Measurements from ENCODE around the gene RPUSD1.
"Not testable (repeated sequence)": the region's sequence is repeated elsewhere in the genome, so short reads cannot be mapped to it uniquely, and the experiment has no call there.

RPUSD1 gene, protein sequence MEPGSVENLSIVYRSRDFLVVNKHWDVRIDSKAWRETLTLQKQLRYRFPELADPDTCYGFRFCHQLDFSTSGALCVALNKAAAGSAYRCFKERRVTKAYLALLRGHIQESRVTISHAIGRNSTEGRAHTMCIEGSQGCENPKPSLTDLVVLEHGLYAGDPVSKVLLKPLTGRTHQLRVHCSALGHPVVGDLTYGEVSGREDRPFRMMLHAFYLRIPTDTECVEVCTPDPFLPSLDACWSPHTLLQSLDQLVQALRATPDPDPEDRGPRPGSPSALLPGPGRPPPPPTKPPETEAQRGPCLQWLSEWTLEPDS

DNA sequence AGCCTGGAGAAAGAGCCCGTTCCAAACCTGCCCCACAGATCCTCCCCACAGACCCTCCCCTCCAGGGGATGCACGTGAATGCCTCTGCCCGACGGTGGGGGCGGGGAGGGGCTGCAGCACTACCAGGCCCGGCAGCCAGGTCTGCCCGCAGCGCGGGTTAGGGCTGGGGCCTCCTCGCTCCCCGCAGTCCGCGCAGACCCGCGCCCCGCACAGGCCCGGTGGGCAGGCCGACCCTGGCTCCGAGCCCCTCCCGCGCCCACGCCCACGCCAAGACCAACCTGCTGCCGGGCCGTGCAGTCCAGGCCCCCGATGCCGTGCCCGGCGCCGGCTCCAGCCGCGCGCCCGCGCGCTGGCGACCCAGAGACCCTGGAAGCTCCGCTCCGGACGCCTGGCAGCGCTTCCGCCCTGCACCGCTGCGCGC lies at the start of gene RPUSD1:
Gene RPUSD1 (minus strand): TSS at position 404 of the 421 bp plus-strand sequence. CDS start 644 bp downstream, outside the sequence.
- DNase-seq: no peak

DNA sequence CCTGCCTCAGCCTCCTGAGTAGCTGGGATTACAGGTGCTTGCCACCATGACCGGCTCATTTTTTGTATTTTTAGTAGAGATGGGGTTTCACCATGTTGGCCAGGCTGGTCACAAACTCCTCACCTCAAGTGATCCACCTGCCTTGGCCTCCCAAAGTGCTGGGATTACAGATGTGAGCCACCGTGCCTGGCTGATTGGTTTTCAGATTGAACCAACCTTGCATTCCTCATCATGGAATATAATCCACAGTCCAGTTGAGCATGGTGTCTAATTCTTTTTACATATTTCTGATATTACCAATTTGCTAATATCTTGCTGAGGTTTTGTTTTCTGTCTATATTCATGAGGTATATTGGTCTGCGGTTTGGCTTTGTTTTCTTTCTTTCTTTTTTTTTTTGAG lies 48.6 kb upstream of the RPUSD1 start:
- not testable (repeated sequence) for DNase-seq

DNA sequence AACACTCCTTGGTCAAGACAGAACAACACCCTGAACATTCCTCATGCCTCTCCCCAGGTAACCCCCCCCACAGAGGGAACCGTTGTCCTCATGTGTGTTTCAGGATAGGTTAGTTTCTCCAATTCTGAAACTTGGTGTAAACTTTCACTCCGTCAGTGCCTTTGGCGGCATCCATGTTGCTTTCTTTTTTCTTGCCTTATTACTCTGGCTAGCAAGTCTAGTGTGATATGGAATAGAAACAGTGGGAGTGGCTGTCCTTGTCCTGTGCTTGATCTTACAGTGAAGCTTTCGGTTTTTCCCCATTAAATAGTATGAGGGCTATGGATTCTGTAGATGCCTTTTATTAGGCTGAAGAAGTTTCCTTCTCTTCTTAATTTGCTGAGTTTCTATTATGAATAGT lies 48.0 kb upstream of the RPUSD1 start:
- DNase-seq: no peak

DNA sequence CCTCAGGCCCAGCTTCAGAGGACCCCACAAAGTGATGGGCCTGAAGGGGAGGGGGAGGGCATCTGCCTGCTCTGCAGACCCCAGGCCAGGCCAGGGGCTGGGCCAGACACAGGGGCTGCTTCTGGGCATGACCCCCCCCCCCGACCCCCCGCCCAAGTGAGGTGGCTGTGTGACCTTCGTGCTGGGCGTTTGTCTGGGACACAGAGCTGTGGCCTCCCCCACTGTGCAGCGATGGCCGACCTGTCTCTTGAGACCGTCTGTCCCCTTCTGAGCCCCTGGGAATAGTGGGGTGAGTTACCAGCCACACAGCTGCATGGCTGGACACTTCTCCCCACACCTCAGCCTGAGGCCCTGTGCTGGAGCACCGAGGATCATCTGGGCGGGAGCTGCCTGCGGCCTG lies 47.2 kb upstream of the RPUSD1 start:
- DNase-seq: no peak

DNA sequence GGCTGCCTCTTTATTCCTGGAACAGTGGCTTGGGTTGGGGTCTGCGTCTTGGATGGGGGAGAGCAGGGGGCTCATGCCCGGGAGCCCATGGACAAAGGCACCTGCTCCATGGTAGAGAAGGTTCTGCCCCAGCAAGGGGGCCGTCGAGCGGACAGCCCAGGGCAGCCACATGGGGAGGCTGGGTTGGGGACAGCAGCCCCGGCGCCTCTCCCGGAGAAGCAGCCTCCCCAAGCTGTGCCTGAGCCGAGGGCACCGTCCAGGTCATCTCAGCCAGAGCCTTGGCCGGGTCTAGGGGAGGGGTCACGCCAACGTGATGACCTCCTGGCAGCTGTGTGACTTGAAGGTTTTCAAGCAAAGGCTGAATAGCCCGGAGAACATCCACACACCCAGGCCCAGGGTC lies 45.2 kb upstream of the RPUSD1 start:
- DNase-seq: no peak

DNA sequence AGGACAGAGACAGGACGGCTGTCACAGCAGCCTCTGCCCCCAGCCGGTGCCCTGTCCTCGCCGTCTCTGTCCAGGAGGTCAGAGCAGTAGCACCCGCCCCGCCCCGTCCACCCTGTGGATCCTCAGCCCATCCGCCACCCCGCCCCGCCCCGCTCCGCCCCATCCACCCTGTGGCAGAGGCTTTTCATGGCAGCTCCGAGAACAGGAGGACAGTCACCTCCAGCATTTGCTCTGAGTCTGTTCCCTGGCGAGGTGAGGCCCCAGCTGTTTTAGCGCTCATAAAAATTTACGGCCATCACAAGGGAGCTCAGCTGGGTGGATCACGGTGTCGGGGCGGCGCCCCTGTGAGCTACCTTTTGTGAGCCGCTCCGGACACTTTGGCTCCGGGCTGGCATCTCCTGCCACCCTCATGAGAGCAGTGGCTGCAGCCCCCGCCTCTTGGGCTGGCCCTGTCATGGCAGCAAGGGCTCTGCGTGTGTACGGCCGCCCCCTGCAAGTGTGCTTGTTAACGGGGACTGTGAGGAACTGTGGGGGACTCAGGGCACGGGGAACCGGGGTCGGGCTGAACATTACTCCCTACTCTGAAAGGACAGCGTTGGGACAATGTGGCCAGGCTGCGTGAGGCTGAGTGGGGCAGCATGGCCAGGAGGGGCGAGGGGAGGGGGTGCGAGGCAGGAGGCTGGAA lies 44.6 kb upstream of the RPUSD1 start:
- no peak for DNase-seq

DNA sequence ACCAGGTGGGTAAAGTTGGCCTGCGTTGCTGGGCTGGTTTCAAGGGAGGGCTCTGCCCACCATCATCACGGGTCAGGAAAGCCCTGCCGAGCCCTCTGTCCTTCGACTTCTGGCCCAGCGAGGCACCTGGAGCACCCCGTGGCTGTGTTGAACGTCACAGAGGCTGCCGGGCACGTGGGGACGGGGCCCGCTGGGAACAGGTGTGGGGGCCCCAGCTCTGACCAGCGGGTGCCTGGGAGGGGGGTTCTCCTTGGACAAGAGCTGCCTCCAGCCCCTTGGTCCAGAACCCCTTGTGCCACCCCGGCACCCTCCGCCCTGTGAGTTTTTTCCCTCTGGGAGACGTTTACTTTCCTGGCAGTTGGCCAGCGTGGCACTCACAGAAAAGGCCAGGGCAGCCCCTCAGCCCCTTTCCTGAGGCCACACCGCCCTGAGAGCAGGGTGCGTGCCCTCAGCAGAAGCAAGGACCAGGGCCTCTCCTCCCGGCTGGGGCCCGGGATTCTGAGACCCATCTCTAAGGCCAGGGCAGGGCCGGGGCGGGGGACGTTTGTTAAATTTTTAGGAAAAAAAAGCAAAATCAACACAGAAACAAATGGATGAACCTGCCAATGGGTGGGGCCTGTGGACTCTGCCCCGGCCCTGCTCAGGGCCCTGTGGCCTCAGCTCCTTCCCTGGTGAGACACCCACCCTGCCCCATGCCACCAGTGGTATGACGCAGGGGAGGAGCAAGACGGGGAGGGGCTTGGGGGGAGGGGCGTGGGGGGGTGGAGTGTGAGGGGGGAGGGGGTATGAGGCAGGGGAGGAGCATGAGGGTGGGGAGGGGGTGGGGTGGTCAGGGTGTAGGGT lies 43.6 kb upstream of the RPUSD1 start:
- no peak for DNase-seq

DNA sequence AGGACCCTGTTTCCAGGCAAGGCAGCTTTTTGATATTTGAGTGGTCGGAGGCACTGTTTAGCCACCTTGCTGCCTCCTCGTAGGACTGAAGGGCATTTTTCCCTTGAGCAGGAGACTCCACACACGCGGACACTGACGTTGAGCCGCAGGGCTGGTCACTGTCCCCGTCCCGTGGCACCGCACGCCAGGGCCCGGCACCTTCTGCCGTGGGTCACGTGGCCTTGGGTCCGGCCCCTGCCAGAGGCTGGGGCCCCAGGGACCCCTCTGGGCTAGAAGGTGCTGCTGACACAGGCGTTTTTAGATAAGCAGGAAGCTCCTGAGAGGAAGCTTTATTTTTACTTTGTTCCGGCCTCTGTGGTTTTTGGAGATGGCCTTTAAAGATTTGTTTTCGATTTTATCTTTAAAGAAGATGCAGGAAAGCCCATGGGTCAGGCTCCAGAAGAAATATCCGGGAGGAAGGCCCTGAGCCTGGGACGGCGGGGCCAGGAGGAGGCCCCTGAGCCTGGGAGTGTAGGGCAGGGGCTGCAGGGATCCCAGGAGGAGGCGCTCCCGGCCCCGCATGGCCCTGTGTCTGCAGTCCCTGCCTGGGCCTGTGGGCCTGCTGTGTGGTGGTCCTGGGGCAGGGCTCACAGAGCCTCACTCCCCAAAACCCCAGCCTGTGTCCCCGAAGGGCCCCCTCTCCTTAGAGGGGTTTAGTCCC lies 42.8 kb upstream of the RPUSD1 start:
- no peak for DNase-seq

DNA sequence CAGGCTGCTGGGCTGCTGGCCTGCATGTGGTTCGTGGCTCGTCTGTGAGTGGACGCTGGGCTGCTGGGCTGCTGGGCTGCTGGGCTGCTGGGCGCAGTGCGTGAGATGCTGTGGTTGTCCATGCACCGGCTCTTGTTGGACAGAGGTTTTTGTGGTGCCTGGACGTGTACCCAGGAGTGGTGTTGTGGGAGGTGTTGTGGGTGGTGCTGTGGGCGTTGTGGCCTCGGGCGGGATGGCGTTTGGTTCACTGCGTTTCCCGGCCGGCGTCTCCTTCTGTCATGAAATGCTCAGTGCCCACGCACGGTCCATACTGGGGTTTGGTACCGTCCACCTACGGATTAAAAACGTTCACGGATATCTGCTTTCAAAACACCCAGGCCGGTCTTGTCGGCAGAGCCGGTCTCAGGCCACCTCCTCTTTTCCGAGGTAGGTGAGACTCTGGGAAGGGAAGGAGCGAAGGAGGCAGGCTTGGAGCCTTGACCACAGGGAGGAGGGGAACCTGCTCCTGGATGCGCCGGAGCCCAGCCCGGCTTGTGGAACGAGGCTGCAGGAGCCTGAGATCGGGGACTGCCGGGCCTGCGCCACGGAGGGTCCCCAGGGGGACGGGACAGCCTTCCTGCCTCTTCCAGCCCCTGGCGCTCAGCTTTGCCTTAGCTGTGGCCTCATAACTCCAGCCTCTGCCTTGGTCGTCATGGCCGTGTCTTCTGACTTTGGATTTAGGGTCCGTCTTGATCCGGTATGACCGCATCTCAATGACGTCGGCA lies 42.1 kb upstream of the RPUSD1 start:
- no peak for DNase-seq

DNA sequence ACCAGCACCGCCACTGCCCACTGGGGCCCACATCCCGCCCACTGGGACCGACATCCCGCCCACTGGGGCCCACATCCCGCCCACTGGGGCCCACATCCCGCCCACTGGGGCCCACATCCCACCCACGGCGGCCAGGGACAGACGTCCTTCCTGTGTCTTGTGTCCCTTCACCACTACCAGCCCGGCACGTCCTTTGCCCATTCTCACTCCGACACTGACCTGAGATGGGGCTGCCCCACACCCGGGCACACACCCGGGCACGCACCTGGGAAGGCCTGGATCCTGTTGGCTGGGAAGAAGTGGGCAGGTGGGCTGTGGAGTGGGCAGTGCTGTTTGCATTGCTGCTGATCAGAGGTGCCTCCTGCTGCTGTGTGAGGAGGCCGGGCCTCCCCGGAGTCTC lies 40.7 kb upstream of the RPUSD1 start:
- DNase-seq: no peak

DNA sequence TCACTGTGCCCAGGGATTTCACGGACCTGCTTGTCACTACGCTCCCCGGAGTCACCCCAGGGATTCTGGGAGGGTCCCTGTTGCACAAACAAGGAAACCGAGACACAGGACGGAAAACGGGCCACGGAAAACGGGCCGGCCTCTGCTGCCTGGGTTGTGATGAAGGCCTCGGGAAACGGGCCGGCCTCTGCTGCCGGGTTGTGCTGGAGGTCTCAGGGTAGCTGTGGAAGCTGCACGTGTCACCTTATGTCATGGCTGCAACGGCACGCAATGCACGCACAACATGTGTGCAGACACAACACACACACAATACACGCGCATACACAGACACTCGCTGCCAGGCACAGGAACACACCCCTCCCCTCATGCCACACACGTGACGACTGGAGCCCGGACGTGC lies 39.3 kb upstream of the RPUSD1 start:
- no peak for DNase-seq

DNA sequence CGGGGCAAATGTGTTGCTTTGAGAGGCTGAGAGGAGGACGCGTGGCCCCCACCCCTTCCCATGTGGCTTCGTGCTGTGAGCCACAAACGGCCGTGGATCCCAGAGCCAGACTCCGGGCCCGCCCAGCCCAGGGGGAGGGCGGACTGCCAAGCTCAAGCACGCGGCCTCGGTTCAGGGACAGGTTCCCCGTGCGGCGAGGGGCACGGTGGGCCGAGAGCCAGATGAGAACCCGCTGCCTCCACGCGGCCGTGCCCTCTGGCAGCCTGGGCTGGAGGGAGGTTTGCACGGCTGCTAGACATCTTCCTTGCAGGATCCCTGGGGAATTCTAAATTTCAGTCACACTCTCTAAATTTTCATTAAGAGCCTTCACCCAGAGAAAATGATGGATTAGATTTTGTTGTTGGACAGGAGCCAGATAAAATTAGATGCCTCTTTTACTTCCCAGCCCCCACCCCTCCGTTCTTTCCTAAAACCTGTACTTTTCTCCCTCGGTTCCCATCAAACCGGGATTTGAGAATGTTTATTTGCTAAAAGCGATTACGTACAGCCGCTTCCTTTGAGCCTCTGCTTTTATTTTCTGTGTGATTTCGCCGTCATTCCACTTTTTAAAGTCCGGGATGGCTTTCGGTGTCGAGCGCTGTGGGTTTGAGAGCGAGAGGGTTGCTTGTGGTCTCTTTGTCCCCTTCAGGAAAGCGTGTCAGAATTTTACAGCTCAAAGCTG lies 37.3 kb upstream of the RPUSD1 start:
- no peak for DNase-seq

DNA sequence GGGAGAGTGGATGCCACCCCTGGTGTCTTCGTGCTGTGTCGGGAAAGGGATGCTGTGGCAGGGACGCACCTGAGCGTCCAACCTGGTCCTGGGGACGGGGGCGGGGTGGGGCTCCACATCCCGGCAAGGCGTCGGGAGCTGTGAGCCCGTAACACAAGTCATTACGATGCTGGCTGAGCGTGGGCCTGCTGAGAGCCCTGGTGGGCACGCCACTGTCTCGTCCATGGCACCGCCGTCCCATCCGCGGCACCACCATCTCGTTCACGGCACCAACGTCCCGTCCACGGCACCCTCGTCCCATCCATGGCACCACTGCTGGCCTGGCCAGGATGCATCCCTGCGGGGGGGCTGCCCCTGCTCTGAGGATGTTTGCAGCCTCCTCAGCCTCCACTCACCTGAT lies 36.4 kb upstream of the RPUSD1 start:
- no peak for DNase-seq

DNA sequence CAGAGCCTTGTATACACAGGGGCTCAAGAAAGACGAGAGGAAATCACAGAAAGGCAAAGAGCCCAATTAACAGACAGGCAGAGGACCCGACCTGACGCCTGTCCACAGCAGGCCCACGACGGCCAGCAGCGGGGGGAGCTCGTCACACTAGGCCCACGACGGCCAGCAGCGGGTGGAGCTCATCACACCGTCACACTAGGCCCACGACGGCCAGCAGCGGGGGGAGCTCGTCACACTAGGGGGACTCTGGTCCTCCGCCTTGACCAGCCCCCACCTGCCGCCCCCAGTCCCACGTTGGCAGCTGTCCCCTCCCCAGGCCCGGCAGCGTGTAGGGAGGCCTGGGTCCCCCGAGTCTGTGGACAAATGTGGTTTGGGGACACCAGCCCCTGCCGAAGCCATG lies 36.0 kb upstream of the RPUSD1 start:
- DNase-seq: no peak

DNA sequence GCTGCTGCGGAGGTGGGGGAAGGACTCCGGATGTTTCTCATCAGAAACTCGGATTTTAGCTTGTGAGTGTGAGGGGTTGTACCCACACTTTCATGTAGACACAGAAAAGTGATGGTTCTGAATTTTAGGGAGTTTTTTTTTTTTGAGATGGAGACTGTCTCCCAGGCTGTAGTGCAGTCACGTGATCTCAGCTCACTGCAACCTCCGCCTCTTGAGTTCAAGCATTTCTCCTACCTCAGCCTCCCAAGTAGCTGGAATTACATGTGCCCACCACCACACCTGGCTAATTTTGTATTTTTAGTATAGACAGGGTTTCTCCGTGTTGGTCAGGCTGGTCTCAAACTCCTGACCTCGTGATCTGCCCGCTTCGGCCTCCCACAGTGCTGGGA lies 34.7 kb upstream of the RPUSD1 start:
- DNase-seq: no peak

DNA sequence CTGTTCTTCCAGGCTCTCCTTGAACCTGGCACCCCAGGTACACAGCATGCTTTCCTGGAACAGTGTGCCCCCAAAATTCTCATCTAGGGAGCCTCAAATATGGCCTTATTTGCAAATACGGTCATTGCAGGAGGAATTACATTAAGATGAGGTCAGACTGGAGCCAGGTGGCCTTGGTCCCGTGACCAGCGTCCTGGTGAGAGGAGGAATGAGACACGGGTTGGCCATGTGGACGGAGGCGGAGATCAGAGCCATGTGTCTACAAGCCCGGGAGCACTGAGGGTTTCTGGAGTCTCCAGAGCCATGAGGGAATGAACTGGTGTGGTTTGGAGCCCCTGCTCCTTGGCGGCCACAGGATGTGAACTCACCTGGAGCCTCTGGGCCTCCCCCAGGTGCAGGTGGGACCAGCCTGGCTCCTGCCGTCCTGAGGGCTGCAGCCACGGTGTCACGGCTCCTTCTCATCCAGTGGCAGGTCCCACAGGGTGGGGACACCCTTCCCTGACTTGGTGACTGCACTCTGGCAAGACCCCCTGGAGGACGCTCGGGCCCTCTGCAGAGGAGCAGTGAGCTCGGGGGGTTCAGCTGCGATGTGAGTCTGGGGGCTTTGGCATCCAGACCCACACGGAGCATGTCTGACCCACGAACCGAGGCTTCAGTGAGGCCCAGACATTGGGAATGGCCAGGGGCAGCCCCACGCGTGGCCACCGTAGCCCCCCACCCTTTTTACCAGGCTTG lies 34.2 kb upstream of the RPUSD1 start:
- DNase-seq: no peak

DNA sequence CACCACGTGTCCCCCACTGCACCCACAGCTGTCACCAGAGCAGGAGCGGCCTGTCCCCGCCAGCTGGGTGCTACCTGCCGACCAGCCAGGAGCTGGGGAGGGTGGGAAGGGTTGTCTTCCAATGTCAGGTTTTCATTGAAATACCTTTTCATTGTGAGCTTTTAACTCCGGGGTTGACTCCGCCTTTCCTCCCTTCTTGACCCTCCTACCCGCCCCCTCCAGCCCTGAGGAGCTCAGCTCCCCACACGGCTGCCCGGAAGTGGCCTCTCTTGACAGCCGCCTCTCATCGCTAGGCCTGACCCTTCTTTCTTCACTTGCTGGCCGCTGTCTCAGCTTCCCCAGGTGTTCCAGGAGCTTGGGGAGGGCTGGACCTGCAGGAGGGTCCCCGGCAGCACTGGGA lies 33.6 kb upstream of the RPUSD1 start:
- no peak for DNase-seq

DNA sequence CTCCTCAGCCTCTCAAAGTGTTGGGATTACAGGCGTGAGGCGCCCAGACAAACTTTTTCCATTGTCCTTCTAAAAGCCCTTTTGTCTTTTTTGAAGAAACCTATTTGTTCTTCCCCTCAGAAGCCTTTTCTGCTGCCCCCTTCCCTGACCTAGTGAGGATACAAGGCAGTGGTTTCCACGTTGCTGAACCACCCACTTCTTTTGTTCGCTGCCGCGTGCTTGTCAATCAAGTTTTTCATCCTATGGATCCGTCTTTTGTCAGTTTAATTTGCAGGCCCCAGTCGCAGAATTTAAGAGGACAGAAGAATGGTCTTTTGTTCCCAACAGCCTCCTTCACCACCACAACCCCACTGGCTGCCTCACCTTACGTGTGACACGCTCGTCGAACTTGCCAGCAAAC lies 32.6 kb upstream of the RPUSD1 start:
- no peak for DNase-seq

DNA sequence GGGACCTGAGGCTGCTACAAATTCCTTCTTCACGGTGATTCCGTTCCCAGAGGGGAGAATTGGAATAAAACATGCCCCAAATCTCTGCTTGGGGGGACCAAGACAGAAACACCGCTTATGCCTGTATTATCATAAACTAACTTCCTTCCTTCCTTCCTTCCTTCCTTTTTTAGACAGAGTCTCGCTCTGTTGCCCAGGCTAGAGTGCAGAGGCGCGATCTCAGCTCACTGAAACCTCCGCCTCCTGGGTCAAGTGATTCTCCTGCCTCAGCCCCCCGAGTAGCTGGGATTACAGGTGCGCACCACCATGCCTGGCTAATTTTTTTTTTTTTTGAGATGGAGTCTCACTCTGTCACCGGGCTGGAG lies 31.8 kb upstream of the RPUSD1 start:
- not testable (repeated sequence) for DNase-seq

DNA sequence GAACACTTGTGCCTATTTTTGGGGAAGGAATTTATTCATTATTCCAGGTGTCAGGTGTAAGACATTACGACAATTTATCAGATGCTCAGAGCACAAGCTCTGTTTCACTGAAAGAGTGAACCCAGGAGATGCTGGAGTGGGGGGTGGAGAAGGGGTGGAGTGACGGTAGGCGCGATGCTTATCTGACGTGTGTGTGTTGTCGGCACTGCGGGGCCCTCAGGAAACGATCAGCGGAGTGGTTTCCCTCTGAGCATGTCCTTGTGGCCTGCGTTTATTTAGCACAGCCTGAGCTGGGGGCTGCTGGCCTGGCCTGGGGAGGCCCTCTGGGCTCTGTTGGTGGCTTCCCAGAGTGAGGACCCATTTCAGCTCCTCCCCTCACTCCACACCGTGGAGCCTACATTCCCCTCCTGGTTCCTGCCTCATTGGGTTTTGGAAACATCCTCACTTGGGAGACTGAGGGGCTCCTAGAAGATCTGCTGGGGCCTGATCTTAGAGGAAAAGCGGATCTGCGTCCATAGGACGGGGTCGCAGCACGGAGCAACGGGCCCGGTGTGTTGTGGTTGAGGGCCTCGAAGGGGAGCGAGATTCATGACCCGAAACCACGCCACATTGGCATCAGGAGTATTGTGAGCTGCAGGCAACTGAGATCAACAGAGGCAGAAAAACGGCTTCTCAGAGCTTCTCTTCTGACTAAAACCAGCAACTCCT lies 31.3 kb upstream of the RPUSD1 start:
- DNase-seq: no peak

Measured in fibroblast of upper back skin (primary cell).